GM19463 (cell line): ENCODE results near the gene HTRA3.

Experiments
- ATAC-seq: cut with Tn5 transposase; IDR thresholded peaks from one replicate; pipeline ENCODE4 v1.9.1; 2021; ENCODE audit warnings: mild to moderate bottlenecking, moderate library complexity; ENCODE audit not compliant: unreplicated experiment

HTRA3 gene

GRCh38 chr4:8245884-8246833 lies 23.4 kb upstream of the HTRA3 start:
- ATAC-seq, result no peak

- ATAC-seq, result no peak
These were observed 22.3 kb upstream of the HTRA3 start for GRCh38 chr4:8247047-8247930.

GRCh38 chr4:8248091-8248490 lies 21.5 kb upstream of the HTRA3 start:
- ATAC-seq, result no peak

GRCh38 chr4:8250227-8250626 lies 19.3 kb upstream of the HTRA3 start:
- ATAC-seq, result no peak

GRCh38 chr4:8250637-8251036 lies 18.9 kb upstream of the HTRA3 start:
- no peak for ATAC-seq

- ATAC-seq, result no peak
These were observed 18.3 kb upstream of the HTRA3 start for GRCh38 chr4:8251110-8251883.

- ATAC-seq, result no peak
These were observed 17.0 kb upstream of the HTRA3 start for GRCh38 chr4:8252301-8253173.

GRCh38 chr4:8254076-8254475 lies 15.5 kb upstream of the HTRA3 start:
- ATAC-seq, result no peak

- no peak for ATAC-seq
These were observed 13.7 kb upstream of the HTRA3 start for GRCh38 chr4:8255698-8256441.

GRCh38 chr4:8257854-8258253 lies 11.7 kb upstream of the HTRA3 start:
- ATAC-seq, result no peak

GRCh38 chr4:8258552-8259212 lies 10.9 kb upstream of the HTRA3 start:
- ATAC-seq, result no peak

- ATAC-seq, result no peak
These were observed 9.7 kb upstream of the HTRA3 start for GRCh38 chr4:8259743-8260430.

- ATAC-seq, result no peak
These were observed 8.9 kb upstream of the HTRA3 start for GRCh38 chr4:8260656-8261111.

- ATAC-seq, result no peak
These were observed 7.6 kb upstream of the HTRA3 start for GRCh38 chr4:8261851-8262535.

- no peak for ATAC-seq
These were observed 6.8 kb upstream of the HTRA3 start for GRCh38 chr4:8262637-8263322.

- ATAC-seq, result no peak
These were observed 6.2 kb upstream of the HTRA3 start for GRCh38 chr4:8263397-8263796.

- no peak for ATAC-seq
These were observed 5.4 kb upstream of the HTRA3 start for GRCh38 chr4:8264106-8264505.
